ENCODE measurements around the gene B3GNT8. TPM values are rescaled to one million over a fixed set of nuclear protein-coding genes. Genes with fewer than 3 reads are reported as not detected.

B3GNT8 gene
- total and polyA plus RNA-seq, 2 donors from 2014 or later, result 4.4 to 6.5 TPM

- TF ChIP-seq CTCF (IDR thresholded peaks at IDR 0.05; ENCODE audit: borderline replicate concordance, extremely low read depth, insufficient read depth), result no peak
- Histone ChIP-seq H3K4me3 (ENCODE audit: low read length in 3 of 3) (no peak overlapping the region), H3K27me3 (ENCODE audit: control insufficient read depth, insufficient read depth, low read length) (no peaks in the 10 kb centered on the region), H3K9ac (ENCODE audit: low read length in 3 of 3) (no peak overlapping the region), H3K27ac (ENCODE audit: low read depth in 2 of 2, low read length in 2 of 2) (no peak overlapping the region), H3K36me3 (ENCODE audit: control insufficient read depth in 2 of 3, insufficient read depth in 3 of 3, low read length in 3 of 3) (peaks cover 4 to 36% (median 22%) of the 10 kb centered on the region in 3 donors), H3K9me3 (ENCODE audit: control insufficient read depth in 2 of 3, insufficient read depth in 1 of 3, low read length in 3 of 3) (no peaks in the 10 kb centered on the region), H3K4me1 (ENCODE audit: control insufficient read depth in 2 of 3, insufficient read depth in 2 of 3, low read depth in 1 of 3, low read length in 3 of 3) (peaks cover 0 to 12% (median 0%) of the 10 kb centered on the region in 3 donors)
- FAIRE-seq (no peak), DNase-seq (peak in 1 of 5 donors; percentile 62)
- intact Hi-C loops (cut with DNase I), result no loop called here
These were observed 4.2 kb downstream of the B3GNT8 start for GRCh38 chr19:41422955-41423354.

DNA sequence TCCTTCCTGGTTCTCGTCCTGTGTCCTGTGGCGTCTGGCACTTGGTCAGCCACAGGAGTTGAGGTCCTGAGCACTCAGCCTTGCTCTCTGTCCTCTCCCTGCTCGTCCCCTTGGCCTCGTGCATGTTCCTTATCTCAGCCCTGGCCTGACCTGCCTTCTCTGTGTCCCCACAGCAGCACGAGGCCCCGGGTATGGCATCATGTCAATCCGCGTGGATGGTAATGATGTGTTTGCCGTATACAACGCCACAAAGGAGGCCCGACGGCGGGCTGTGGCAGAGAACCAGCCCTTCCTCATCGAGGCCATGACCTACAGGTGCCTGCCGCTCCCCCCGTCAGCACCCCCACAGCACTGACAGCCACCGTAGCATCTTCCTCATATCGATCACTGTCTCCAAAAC is 4.7 kb downstream of the B3GNT8 start:
- no peak overlapping the region for H3K4me3 ChIP-seq (ENCODE audit: low read length in 3 of 3)
- no peaks in the 10 kb centered on the region for H3K9me3 ChIP-seq (ENCODE audit: control insufficient read depth in 2 of 3, insufficient read depth in 1 of 3, low read length in 3 of 3)
- H3K9ac ChIP-seq (ENCODE audit: low read length in 3 of 3), result no peak overlapping the region
- TF ChIP-seq CTCF (IDR thresholded peaks at IDR 0.05; ENCODE audit: borderline replicate concordance, extremely low read depth, insufficient read depth), result no peak
- no peak overlapping the region for H3K27ac ChIP-seq (ENCODE audit: low read depth in 2 of 2, low read length in 2 of 2)
- H3K36me3 ChIP-seq (ENCODE audit: control insufficient read depth in 2 of 3, insufficient read depth in 3 of 3, low read length in 3 of 3), result peaks cover 4 to 38% (median 22%) of the 10 kb centered on the region in 3 donors
- H3K4me1 ChIP-seq (ENCODE audit: control insufficient read depth in 2 of 3, insufficient read depth in 2 of 3, low read depth in 1 of 3, low read length in 3 of 3), result peaks cover 0 to 8% (median 0%) of the 10 kb centered on the region in 3 donors
- DNase-seq (peak in 1 of 5 donors; percentile 69), FAIRE-seq (no peak)
- no peaks in the 10 kb centered on the region for H3K27me3 ChIP-seq (ENCODE audit: control insufficient read depth, insufficient read depth, low read length)
- intact Hi-C loops (cut with DNase I), result no loop called here

- Histone ChIP-seq H3K36me3 (ENCODE audit: control insufficient read depth in 2 of 3, insufficient read depth in 3 of 3, low read length in 3 of 3) (peaks cover 4 to 43% (median 24%) of the 10 kb centered on the region in 3 donors), H3K4me1 (ENCODE audit: control insufficient read depth in 2 of 3, insufficient read depth in 2 of 3, low read depth in 1 of 3, low read length in 3 of 3) (peaks cover 0 to 7% (median 0%) of the 10 kb centered on the region in 3 donors), H3K27ac (ENCODE audit: low read depth in 2 of 2, low read length in 2 of 2) (no peak overlapping the region), H3K9me3 (ENCODE audit: control insufficient read depth in 2 of 3, insufficient read depth in 1 of 3, low read length in 3 of 3) (no peaks in the 10 kb centered on the region), H3K27me3 (ENCODE audit: control insufficient read depth, insufficient read depth, low read length) (no peaks in the 10 kb centered on the region), H3K4me3 (ENCODE audit: low read length in 3 of 3) (no peak overlapping the region), H3K9ac (ENCODE audit: low read length in 3 of 3) (no peak overlapping the region)
- intact Hi-C loops (cut with DNase I), result no loop called here
- FAIRE-seq (no peak), DNase-seq (peak in 1 of 5 donors; percentile 64)
- no peak for TF ChIP-seq CTCF (IDR thresholded peaks at IDR 0.05; ENCODE audit: borderline replicate concordance, extremely low read depth, insufficient read depth)
These were observed 5.2 kb downstream of the B3GNT8 start for GRCh38 chr19:41421973-41422372.

DNA sequence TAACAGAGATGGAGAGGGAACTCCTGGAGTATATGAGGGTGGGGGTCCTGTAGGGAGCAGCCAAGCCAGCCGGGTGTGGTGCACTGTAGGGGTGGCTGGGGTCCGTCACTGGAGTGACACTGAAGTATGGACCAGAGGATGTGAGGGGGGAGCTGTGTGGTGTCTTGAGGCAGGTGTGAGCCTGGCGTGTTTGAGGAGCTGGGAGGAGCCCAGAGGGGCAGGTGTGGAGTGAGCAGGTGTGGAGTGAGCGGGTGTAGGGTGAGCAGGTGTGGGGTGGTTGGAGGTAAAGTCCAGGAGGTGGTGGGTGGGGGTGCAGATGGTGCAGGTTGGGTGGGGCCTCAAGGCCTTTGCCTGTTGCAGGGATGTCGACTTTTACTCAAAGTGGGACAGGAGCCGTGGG is 5.9 kb downstream of the B3GNT8 start:
- intact Hi-C loops (cut with DNase I), result no loop called here
- no peaks in the 10 kb centered on the region for H3K27me3 ChIP-seq (ENCODE audit: control insufficient read depth, insufficient read depth, low read length)
- FAIRE-seq (no peak), DNase-seq (peak in 1 of 5 donors; percentile 57)
- no peak for TF ChIP-seq CTCF (IDR thresholded peaks at IDR 0.05; ENCODE audit: borderline replicate concordance, extremely low read depth, insufficient read depth)
- H3K9ac ChIP-seq (ENCODE audit: low read length in 3 of 3), result no peak overlapping the region
- H3K27ac ChIP-seq (ENCODE audit: low read depth in 2 of 2, low read length in 2 of 2), result no peak overlapping the region
- H3K9me3 ChIP-seq (ENCODE audit: control insufficient read depth in 2 of 3, insufficient read depth in 1 of 3, low read length in 3 of 3), result no peaks in the 10 kb centered on the region
- peaks cover 0 to 4% (median 0%) of the 10 kb centered on the region in 3 donors for H3K4me1 ChIP-seq (ENCODE audit: control insufficient read depth in 2 of 3, insufficient read depth in 2 of 3, low read depth in 1 of 3, low read length in 3 of 3)
- H3K4me3 ChIP-seq (ENCODE audit: low read length in 3 of 3), result no peak overlapping the region
- H3K36me3 ChIP-seq (ENCODE audit: control insufficient read depth in 2 of 3, insufficient read depth in 3 of 3, low read length in 3 of 3), result peaks cover 4 to 47% (median 24%) of the 10 kb centered on the region in 3 donors
